ENCODE data around the gene ZIC1.

Gene ZIC1

DNA sequence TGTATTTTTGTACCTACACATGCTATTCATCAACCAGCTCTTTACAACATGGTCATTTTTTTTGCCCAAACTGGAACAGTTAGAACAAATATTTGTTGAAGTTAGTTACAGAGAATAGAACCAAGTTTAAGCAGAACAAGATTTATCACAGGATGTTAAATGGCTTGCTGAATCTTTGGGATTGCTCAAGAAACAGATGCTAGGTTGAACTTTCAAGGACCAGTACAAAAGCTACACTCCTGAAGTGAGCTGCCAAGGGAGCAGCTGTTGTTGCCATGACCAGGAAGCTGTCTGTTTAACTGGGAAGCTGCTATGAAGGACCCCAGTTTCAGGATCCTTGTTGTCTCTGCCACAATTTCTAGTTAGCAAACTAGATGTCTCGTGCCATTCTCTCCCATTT is 53.7 kb downstream of the ZIC1 start:
- TF ChIP-seq CTCF (IDR thresholded peaks at IDR 0.05; ENCODE audit: low read depth, low read length): no peak
- no peak overlapping the region for H3K4me3 ChIP-seq (ENCODE audit: low read depth, low read length)
- no peak for DNase-seq
- no peaks in the 10 kb centered on the region for H3K36me3 ChIP-seq
- no peaks in the 10 kb centered on the region for H3K9me3 ChIP-seq
- H3K4me1 ChIP-seq: no peaks in the 10 kb centered on the region
- no peaks in the 10 kb centered on the region for H3K27me3 ChIP-seq

All from BE2C (cell line).